Cardiac muscle cell (in vitro differentiated cells and primary cell): ENCODE data around the gene MAP3K8. TPM values are rescaled to one million over a fixed set of nuclear protein-coding genes. Genes with fewer than 3 reads are reported as not detected.

Experiments used
- DNase-seq, 2 donors: peaks; one replicate each; pipeline versions ENCODE4 v3.0.0 to v3.0.0-alpha.2; 2010 to 2017; ENCODE audit warnings: low read depth in 1 of 2, low spot score in 1 of 2
- H3K27ac ChIP-seq: fragments of 200-600 bp; sonication (generic); 2 replicates; pipeline ENCODE4 v1.5.1; 2016
- H3K27me3 ChIP-seq: fragments of 200-600 bp; sonication (generic); 2 replicates; pipeline ENCODE4 v1.6.0; 2016; ENCODE audit warnings: control low read depth
- H3K36me3 ChIP-seq: fragments of 200-600 bp; sonication (generic); 2 replicates; pipeline ENCODE4 v1.5.1; 2016; ENCODE audit warnings: control low read depth
- H3K4me1 ChIP-seq: fragments of 200-600 bp; sonication (generic); 2 replicates; pipeline ENCODE4 v1.8.1; 2017; ENCODE audit warnings: low read depth, mild to moderate bottlenecking, mixed run types
- H3K4me3 ChIP-seq: fragments of 200-600 bp; sonication (generic); 2 replicates; pipeline ENCODE4 v1.5.1; 2016; ENCODE audit warnings: mild to moderate bottlenecking
- H3K9me3 ChIP-seq: fragments of 200-600 bp; sonication (generic); 2 replicates; pipeline ENCODE4 v1.5.1; 2017; ENCODE audit warnings: low read depth, mild to moderate bottlenecking, control low read depth
- CTCF ChIP-seq: IDR thresholded peaks from 2 replicates; pipeline ENCODE4 v1.5.1; 2012; ENCODE audit warnings: low read depth, mild to moderate bottlenecking, low read length
- polyA plus RNA-seq: library from polyadenylated mRNA; unstranded; fragments of >200 nt; fragmentation: Nextera tagmentation; extraction: Ambion mirVana; gene quantifications from 2 replicates; pipeline ENCODE4 v1.2.1, GENCODE V29; 2016
- total RNA-seq: library from RNA; depleted of rRNA; stranded (reverse); fragments of >200 nt; gene quantifications from 2 replicates; pipeline ENCODE4 v1.2.3, GENCODE V29; 2016

Gene MAP3K8
- total and polyA plus RNA-seq, 2 experiments from 2014 or later = 5.5 to 7.8 TPM

- DNase-seq = peak; percentile 63 to 85
- no peak overlapping the region for H3K27ac ChIP-seq
- no peak overlapping the region for H3K4me3 ChIP-seq
- H3K27me3 ChIP-seq = no peaks in the 10 kb centered on the region
- no peaks in the 10 kb centered on the region for H3K9me3 ChIP-seq
- no peaks in the 10 kb centered on the region for H3K4me1 ChIP-seq
- peak; percentile 77 for TF ChIP-seq CTCF
- H3K36me3 ChIP-seq = no peaks in the 10 kb centered on the region
Measured at GRCh38 chr10:30413996-30414576, 19.9 kb upstream of the MAP3K8 start.

GRCh38 chr10:30415593-30415992 is 18.4 kb upstream of the MAP3K8 start:
- no peak overlapping the region for H3K4me3 ChIP-seq
- H3K9me3 ChIP-seq = no peaks in the 10 kb centered on the region
- TF ChIP-seq CTCF = no peak

DNA sequence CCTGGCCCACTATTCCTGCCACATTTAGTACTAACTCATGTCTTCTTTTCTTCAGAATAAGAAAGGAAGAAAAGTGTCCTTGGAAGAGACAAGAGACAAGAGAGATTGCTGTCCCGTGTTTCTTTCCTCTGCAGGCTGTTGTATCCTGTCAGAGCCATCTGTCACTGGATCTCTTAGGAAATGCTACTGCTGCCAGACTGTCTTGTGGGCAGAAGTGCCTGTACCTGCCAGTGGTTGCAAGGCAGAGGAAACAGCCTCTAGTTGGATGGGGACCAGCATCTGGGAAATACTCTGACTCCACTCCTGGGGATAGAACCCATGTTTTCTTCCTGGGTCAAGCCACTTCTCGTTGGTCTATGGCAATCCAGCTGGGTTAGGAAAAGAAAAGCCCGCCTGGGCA is 16.7 kb upstream of the MAP3K8 start:
- Histone ChIP-seq H3K27me3 (no peaks in the 10 kb centered on the region), H3K36me3 (no peaks in the 10 kb centered on the region), H3K4me3 (no peak overlapping the region), H3K4me1 (no peaks in the 10 kb centered on the region), H3K27ac (no peak overlapping the region), H3K9me3 (no peaks in the 10 kb centered on the region)
- no peak for TF ChIP-seq CTCF
- no peak for DNase-seq

More at GRCh38 chr10:30415593-30415992, 18.4 kb upstream of the MAP3K8 start:
- H3K27ac ChIP-seq = no peak overlapping the region
- no peak for DNase-seq
- H3K27me3 ChIP-seq = no peaks in the 10 kb centered on the region
- no peaks in the 10 kb centered on the region for H3K4me1 ChIP-seq
- no peaks in the 10 kb centered on the region for H3K36me3 ChIP-seq

DNA sequence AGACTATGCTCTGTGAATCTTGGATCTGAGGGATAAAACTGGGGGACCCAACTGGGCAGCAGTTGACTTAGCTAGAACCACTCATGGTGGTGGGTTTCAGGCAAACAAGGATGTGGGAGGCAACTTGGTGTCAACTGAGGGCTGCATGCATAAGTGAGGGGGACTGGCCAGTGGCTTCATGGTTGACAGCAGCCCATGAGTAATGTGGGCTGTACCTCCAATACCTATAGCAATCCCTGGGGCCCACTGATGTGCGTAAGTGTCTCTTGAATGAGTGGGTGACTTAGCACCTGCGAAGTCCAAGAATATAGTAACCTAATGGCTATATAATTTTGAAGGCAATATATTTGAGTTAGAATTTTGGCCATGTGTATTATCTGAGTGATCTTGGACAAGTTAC is 13.7 kb upstream of the MAP3K8 start:
- H3K4me1 ChIP-seq = peaks cover 6% of the 10 kb centered on the region
- H3K27me3 ChIP-seq = no peaks in the 10 kb centered on the region
- no peak overlapping the region for H3K4me3 ChIP-seq
- H3K36me3 ChIP-seq = no peaks in the 10 kb centered on the region
- TF ChIP-seq CTCF = no peak
- no peak overlapping the region for H3K27ac ChIP-seq
- DNase-seq = no peak
- H3K9me3 ChIP-seq = no peaks in the 10 kb centered on the region

GRCh38 chr10:30420766-30421165 is 13.2 kb upstream of the MAP3K8 start:
- H3K4me3 ChIP-seq = no peak overlapping the region
- no peak for TF ChIP-seq CTCF
- H3K27me3 ChIP-seq = no peaks in the 10 kb centered on the region
- no peak overlapping the region for H3K27ac ChIP-seq
- no peak for DNase-seq
- no peaks in the 10 kb centered on the region for H3K36me3 ChIP-seq
- H3K9me3 ChIP-seq = no peaks in the 10 kb centered on the region
- peaks cover 6% of the 10 kb centered on the region for H3K4me1 ChIP-seq

DNA sequence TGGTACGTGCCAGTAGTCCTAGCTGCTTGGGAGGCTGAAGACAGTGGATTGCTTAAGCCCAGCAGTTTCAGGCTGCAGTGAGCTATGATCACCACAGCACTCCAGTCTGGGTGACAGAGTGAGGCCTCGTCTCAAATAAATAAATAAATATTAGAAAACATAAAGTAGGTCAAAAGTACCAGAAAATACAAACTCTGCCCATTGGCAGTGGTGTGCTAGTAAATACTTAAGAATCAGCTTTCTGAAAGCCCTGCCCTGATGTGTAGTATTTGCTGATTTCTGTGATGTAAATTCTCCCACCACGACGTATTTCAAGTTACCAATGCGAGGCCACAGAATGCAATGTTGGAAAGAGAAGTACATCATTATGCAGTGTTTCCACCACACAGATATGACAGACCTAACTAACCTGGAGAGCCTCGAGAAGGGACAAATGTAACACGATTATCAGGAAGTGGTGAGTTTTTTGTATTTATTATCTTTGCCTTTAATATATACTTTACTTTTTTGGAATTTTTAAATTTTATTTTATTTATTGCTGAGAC is 11.8 kb upstream of the MAP3K8 start:
- H3K27me3 ChIP-seq = no peaks in the 10 kb centered on the region
- TF ChIP-seq CTCF = no peak
- H3K36me3 ChIP-seq = no peaks in the 10 kb centered on the region
- no peak overlapping the region for H3K27ac ChIP-seq
- H3K4me1 ChIP-seq = peaks cover 6% of the 10 kb centered on the region
- no peak for DNase-seq
- no peak overlapping the region for H3K4me3 ChIP-seq
- no peaks in the 10 kb centered on the region for H3K9me3 ChIP-seq
